ENCODE data around the gene TMEM60. TPM values are rescaled to one million over a fixed set of nuclear protein-coding genes. Genes with fewer than 3 reads are reported as not detected.

The TMEM60 gene
- total and polyA plus RNA-seq, 10 of the 15 experiments (the other 5 are each of a cell fraction or from before 2014, with no cell fraction given), result 13.2 to 94.2 (median 30.2) TPM

DNA sequence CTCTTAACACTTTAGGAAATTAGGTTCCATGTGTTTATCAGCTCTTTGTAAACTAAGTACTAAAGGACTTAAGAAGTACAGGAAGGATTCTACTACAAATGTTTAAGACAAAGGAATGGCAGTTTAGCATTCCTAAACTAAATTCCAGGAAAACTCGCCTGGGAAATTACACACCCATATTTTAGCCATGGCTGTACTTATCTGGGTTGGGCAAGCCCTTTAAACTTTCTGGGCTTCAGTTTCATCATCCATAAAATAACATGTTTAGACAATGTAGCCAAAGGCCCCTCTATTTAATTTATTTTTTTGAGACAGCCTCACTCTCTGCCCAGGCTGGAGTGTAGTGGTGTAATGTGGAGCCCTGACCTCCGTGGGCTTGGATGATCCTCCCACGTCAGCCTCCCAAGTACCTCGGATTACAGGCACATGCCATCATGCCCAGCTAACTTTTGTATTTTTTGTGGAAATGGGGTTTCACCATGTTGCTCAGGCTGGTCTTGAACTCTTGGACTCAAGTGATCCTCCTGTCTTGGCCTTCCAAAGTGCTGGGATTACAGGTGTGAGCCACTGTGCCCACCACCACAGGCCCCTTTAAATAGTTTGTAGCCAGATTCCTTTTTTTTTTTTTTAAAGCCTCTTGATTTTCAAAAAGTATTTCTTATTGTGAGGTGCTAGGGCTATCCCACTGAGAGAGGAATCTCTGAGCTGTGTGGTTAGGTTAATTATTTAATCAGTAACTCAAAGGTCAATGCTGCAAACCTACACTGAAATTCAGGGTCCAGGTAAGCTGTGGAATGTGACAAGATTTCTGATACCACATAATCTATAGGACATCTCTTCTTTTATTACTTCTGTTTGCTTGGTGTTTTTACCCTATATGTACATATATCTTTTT, 32.1 kb downstream of the TMEM60 start:
- no peak overlapping the region for H3K9ac ChIP-seq (ENCODE audit: control insufficient read depth, insufficient read depth, low read length)
- H2AFZ ChIP-seq (ENCODE audit: control insufficient read depth, low read depth, low read length), result no peak overlapping the region
- no peaks in the 10 kb centered on the region for H3K9me3 ChIP-seq (replicated peaks; ENCODE audit: control insufficient read depth, insufficient read depth, low read length)
- no peak overlapping the region for H3K4me2 ChIP-seq (ENCODE audit: control insufficient read depth, insufficient read depth)
- WGBS (ENCODE audit: insufficient coverage, insufficient replicate concordance, low lambda C conversion rate, missing lambda C conversion rate), result 97% methylated on average over 4 of the region's 4 CpGs
- H3K79me2 ChIP-seq (ENCODE audit: control insufficient read depth, insufficient read depth, low read length), result peaks cover 23% of the 10 kb centered on the region
- no peak overlapping the region for H3K27ac ChIP-seq (ENCODE audit: control insufficient read depth, insufficient read depth)
- H3K4me3 ChIP-seq, result no peak overlapping the region
- no peaks in the 10 kb centered on the region for H4K20me1 ChIP-seq (ENCODE audit: control insufficient read depth, insufficient read depth)
- H3K36me3 ChIP-seq (ENCODE audit: control insufficient read depth in 2 of 2, insufficient read depth in 2 of 2, low read length in 1 of 2), result peaks cover 0 to 2% of the 10 kb centered on the region in 2 experiments; a peak in 2 of 4 replicates
- no TSS peak for BruUV-seq (replicated peaks)
- H3K27me3 ChIP-seq (replicated peaks in 1 of 2; ENCODE audit: control insufficient read depth in 2 of 2, insufficient read depth in 2 of 2, low read length in 1 of 2), result no peaks in the 10 kb centered on the region
- in situ Hi-C loops (cut with MboI), result no loop called here
- CTCF ChIA-PET, result interaction anchor here (0.6 to 2.3 kb wide), 9 partner anchors 14 to 1531 kb away, joined by 3 to 14 read pairs (median 4); no protein-coding TSS in a partner anchor
- H3K4me1 ChIP-seq (ENCODE audit: control insufficient read depth, insufficient read depth, low read length), result no peaks in the 10 kb centered on the region
- intact Hi-C loops (cut with micrococcal nuclease; ENCODE audit: unreplicated experiment), result no loop called here
- TF ChIP-seq SMARCA5 (IDR thresholded peaks at IDR 0.05) (no peak), EED (IDR thresholded peaks at IDR 0.05; ENCODE audit: low read depth) (no peak), RB1 (IDR thresholded peaks at IDR 0.05; ENCODE audit: borderline replicate concordance) (no peak)
- TF ChIP-seq, protein P1, sequence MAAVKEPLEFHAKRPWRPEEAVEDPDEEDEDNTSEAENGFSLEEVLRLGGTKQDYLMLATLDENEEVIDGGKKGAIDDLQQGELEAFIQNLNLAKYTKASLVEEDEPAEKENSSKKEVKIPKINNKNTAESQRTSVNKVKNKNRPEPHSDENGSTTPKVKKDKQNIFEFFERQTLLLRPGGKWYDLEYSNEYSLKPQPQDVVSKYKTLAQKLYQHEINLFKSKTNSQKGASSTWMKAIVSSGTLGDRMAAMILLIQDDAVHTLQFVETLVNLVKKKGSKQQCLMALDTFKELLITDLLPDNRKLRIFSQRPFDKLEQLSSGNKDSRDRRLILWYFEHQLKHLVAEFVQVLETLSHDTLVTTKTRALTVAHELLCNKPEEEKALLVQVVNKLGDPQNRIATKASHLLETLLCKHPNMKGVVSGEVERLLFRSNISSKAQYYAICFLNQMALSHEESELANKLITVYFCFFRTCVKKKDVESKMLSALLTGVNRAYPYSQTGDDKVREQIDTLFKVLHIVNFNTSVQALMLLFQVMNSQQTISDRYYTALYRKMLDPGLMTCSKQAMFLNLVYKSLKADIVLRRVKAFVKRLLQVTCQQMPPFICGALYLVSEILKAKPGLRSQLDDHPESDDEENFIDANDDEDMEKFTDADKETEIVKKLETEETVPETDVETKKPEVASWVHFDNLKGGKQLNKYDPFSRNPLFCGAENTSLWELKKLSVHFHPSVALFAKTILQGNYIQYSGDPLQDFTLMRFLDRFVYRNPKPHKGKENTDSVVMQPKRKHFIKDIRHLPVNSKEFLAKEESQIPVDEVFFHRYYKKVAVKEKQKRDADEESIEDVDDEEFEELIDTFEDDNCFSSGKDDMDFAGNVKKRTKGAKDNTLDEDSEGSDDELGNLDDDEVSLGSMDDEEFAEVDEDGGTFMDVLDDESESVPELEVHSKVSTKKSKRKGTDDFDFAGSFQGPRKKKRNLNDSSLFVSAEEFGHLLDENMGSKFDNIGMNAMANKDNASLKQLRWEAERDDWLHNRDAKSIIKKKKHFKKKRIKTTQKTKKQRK (IDR thresholded peaks at IDR 0.05; ENCODE audit: low read depth, low read length), result no peak
- RAD21 ChIA-PET (ENCODE audit: unreplicated experiment), result interaction anchor here (0.6 to 2.7 kb wide), 4 partner anchors 113 to 500 kb away, joined by 3 to 10 read pairs (median 4); no protein-coding TSS in a partner anchor
- ATAC-seq (no peak), FAIRE-seq (no peak), DNase-seq (ENCODE audit: low read depth, low spot score) (no peak)
- POLR2A ChIA-PET, result interaction anchor here (0.5 to 0.7 kb wide), 3 partner anchors 132 to 1407 kb away, joined by 3 to 7 read pairs (median 3); no protein-coding TSS in a partner anchor
- SMC1A ChIA-PET (ENCODE audit: uncharacterized antibody, unreplicated experiment), result interaction anchor here (0.9 to 2.0 kb wide), 7 partner anchors 9 to 168 kb away, joined by 3 to 6 read pairs (median 4); no protein-coding TSS in a partner anchor
